Pancreas (tissue), 10 donors: Measurements from ENCODE around the gene PGAP3. TPM values are rescaled to one million over a fixed set of nuclear protein-coding genes. Genes with fewer than 3 reads are reported as not detected.

ENCODE experiments used
- ATAC-seq, 4 donors: fragments of 200-7000 bp; cut with Tn5 transposase; one replicate each; pipeline versions ENCODE4 v1.8.0 to v1.9.1; 2020; ENCODE audit warnings: mild to moderate bottlenecking in 4 of 4, moderate library complexity in 4 of 4
- DNase-seq, 6 donors: peaks; one replicate each; pipeline ENCODE4 v3.0.0-alpha.2; 2020
- FAIRE-seq: peaks from 2 replicates; lab custom pipeline; 2012; peaks lifted over from hg19 to GRCh38; lab: Jason Lieb, UNC
- H3K27ac ChIP-seq, 4 donors: fragments of 200-600 bp; sonication (generic); 1 replicate in 3 of 4; 2 replicates in 1 of 4; pipeline versions ENCODE4 v1.5.0 to v1.8.0; 2020
- H3K27me3 ChIP-seq, 4 donors: fragments of 200-600 bp; one replicate each; pipeline ENCODE4 v1.8.0; 2021
- H3K36me3 ChIP-seq, 3 donors: fragments of 200-600 bp; sonication (generic) in 1 of 3; one replicate each; pipeline versions ENCODE4 v1.5.0 to v1.8.0; 2020 to 2021
- H3K4me1 ChIP-seq, 3 donors: fragments of 200-600 bp; one replicate each; pipeline ENCODE4 v1.8.0; 2021
- H3K4me3 ChIP-seq, 4 donors: fragments of 200-600 bp; sonication (generic) in 2 of 4; one replicate each; pipeline versions ENCODE4 v1.5.0 to v1.8.0; 2020 to 2021
- H3K9me3 ChIP-seq, 4 donors: fragments of 200-600 bp; one replicate each; pipeline ENCODE4 v1.8.0; 2021
- CTCF ChIP-seq, 4 donors: fragments of 200-600 bp; sonication (generic) in 3 of 4; IDR thresholded peaks; one replicate each; pipeline versions ENCODE4 v1.5.0 to v1.8.0; 2021; ENCODE audit warnings: antibody characterized with exemption in 4 of 4
- WGBS, 2 donors: extraction: QIAGEN DNeasy Blood & Tissue Kit; methylation state at CpG; one replicate each; pipeline ENCODE4 v1.1.7; 2013; 5-methylcytosine and 5-hydroxymethylcytosine counted together
- intact Hi-C, 3 donors: fragments of 100-400 bp; cut with DNase I; formaldehyde crosslinking; loops; one replicate each; pipeline versions ENCODE4 v1.11.1 to v1.14.2; 2022
- polyA plus RNA-seq, 2 donors: library from polyadenylated mRNA; stranded (reverse); fragments of 200-250 nt; gene quantifications; one replicate each; pipeline ENCODE4 v1.2.3, GENCODE V29; 2013
- total RNA-seq, 6 donors: library from RNA; stranded (reverse); fragmentation: NEBNext Ultra II Directional in 4 of 6; extraction: Animal tissue kit (Norgen Biotek cat#: 25700) in 4 of 6; gene quantifications; one replicate each; pipeline versions ENCODE4 v1.2.1 to v1.2.4, GENCODE V29; 2021 to 2023
- donor health status: healthy with polysubstance abuse.
- donor health status: DM: no; HTN: no; CAD: no; lungs with moderate emphysema.
- donor health status: DM: no; HTN: no; CAD: no.
- donor health status: control.
- donor health status: control.
- donor health status: Bipolar disorder and iron deficiency.
- donor health status: DM: yes; HTN: yes; CAD: no.
- donor health status: DM: no; HTN: no; CAD: no.
- donor health status: DM: no; HTN: no; CAD: no.
- donor health status: DM: yes; HTN: yes; CAD: no.

PGAP3 gene
- total and polyA plus RNA-seq, 8 donors: 19.4 to 46.3 (median 26.9) TPM

GRCh38 chr17:39667945-39668924 lies 19.6 kb downstream of the PGAP3 start, which contains the start of gene PNMT:
TSS of gene PNMT (plus strand) at chr17:39668453. CDS start at chr17:39668476, 23 bp downstream.
- Histone ChIP-seq H3K9me3 (no peaks in the 10 kb centered on the region), H3K4me1 (peaks cover 0 to 5% (median 0%) of the 10 kb centered on the region in 3 donors), H3K27ac (no peak within 1 kb of the TSS), H3K36me3 (no peaks in the 10 kb centered on the region), H3K27me3 (peaks cover 0 to 4% (median 0%) of the 10 kb centered on the region in 4 donors), H3K4me3 (peak within 1 kb of the TSS in 2 of 4 donors; percentile 29 to 45)
- intact Hi-C loops: no loop called here
- DNase-seq (peak; percentile 59 to 91 (median 74)), ATAC-seq (peak; percentile 55 to 75 (median 61)), FAIRE-seq (no peak)
- TF ChIP-seq CTCF (IDR thresholded peaks at IDR 0.05): peak; percentile 35 to 50 (median 48)
- 4% methylated on average over 61 to 85 of the region's 85 CpGs for WGBS, 2 donors

GRCh38 chr17:39667262-39667944 lies 20.5 kb downstream of the PGAP3 start:
- intact Hi-C loops: no loop called here
- peaks cover 0 to 5% (median 0%) of the 10 kb centered on the region in 3 donors for H3K4me1 ChIP-seq
- peak in 2 of 4 donors; percentile 17 to 21 for ATAC-seq

GRCh38 chr17:39666601-39667261 lies 21.1 kb downstream of the PGAP3 start:
- WGBS, 2 donors: 48 to 54% methylated on average over 11 of the region's 11 CpGs
- intact Hi-C loops: no loop called here
- ATAC-seq: no peak
- H3K4me1 ChIP-seq: peaks cover 0 to 5% (median 0%) of the 10 kb centered on the region in 3 donors
- peak in 1 of 6 donors; percentile 14 for DNase-seq
- FAIRE-seq: no peak
- no peaks in the 10 kb centered on the region for H3K36me3 ChIP-seq
- no peaks in the 10 kb centered on the region for H3K9me3 ChIP-seq
- no peak overlapping the region for H3K4me3 ChIP-seq
- no peak for TF ChIP-seq CTCF (IDR thresholded peaks at IDR 0.05)
- H3K27me3 ChIP-seq: peaks cover 0 to 4% (median 0%) of the 10 kb centered on the region in 4 donors
- H3K27ac ChIP-seq: no peak overlapping the region

More at GRCh38 chr17:39667262-39667944, 20.5 kb downstream of the PGAP3 start:
- 23% methylated on average over 36 to 49 of the region's 49 CpGs for WGBS, 2 donors
- no peak overlapping the region for H3K27ac ChIP-seq
- TF ChIP-seq CTCF (IDR thresholded peaks at IDR 0.05): no peak
- H3K36me3 ChIP-seq: no peaks in the 10 kb centered on the region
- no peaks in the 10 kb centered on the region for H3K9me3 ChIP-seq
- H3K4me3 ChIP-seq: no peak overlapping the region
- DNase-seq (peak in 2 of 6 donors; percentile 18 to 75), FAIRE-seq (no peak)
- H3K27me3 ChIP-seq: peaks cover 0 to 4% (median 0%) of the 10 kb centered on the region in 4 donors

GRCh38 chr17:39666231-39666600 lies 21.6 kb downstream of the PGAP3 start:
- no peak for TF ChIP-seq CTCF (IDR thresholded peaks at IDR 0.05)
- DNase-seq: no peak
- Histone ChIP-seq H3K4me1 (peaks cover 0 to 5% (median 0%) of the 10 kb centered on the region in 3 donors), H3K27me3 (peaks cover 0 to 3% (median 0%) of the 10 kb centered on the region in 4 donors), H3K27ac (no peak overlapping the region), H3K9me3 (no peaks in the 10 kb centered on the region), H3K36me3 (no peaks in the 10 kb centered on the region), H3K4me3 (no peak overlapping the region)
- FAIRE-seq: no peak
- intact Hi-C loops: no loop called here
- 38 to 51% methylated on average over 2 of the region's 2 CpGs for WGBS, 2 donors
- ATAC-seq: no peak
